Skin epidermis (tissue), 12 donors: Measurements from ENCODE around the gene GRK4.
A peak's percentile ranks its signal among the peaks of the same experiment; 100 is the strongest.
"Not testable (repeated sequence)": the region's sequence is repeated elsewhere in the genome, so short reads cannot be mapped to it uniquely, and the experiment has no call there.

Experiments
- H3K27ac ChIP-seq, 21 experiments: fragments of 200-600 bp; sonication (generic) in 11 of 21; one replicate each; pipeline ENCODE4 v1.5.0; 2020; ENCODE audit warnings: mild to moderate bottlenecking in 3 of 21, inconsistent platforms in 2 of 21, moderate library complexity in 2 of 21
- H3K4me3 ChIP-seq, 7 experiments: fragments of 200-600 bp; sonication (generic) in 2 of 7; one replicate each; pipeline ENCODE4 v1.5.0; 2020; ENCODE audit warnings: inconsistent platforms in 2 of 7, mild to moderate bottlenecking in 2 of 7, moderate library complexity in 1 of 7

The GRK4 gene

GRCh38 chr4:2983715-2984114 is 20.3 kb downstream of the GRK4 start:
- H3K27ac ChIP-seq, H3K4me3 ChIP-seq: not testable (repeated sequence)

DNA sequence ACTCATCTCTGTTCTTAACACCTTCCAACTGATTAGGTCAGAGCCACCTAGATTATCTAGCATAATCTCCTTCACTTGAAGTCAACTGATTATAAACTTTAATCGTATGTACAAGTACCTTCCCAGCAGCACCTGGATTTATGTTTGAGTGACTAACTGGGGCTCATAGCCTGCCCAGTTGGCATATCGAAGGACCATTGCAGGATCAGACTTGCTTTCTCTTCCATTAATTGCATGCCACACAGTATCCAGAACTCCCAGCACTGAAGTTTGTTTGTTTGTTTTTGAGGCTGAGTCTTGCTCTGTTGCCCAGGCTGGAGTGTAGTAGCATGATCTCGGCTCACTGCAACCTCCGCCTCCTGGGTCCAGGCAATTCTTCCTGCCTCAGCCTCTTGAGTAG is 27.9 kb downstream of the GRK4 start:
- H3K4me3 ChIP-seq, result no peak overlapping the region
- H3K27ac ChIP-seq, result no peak overlapping the region

- Histone ChIP-seq H3K27ac (no peak overlapping the region), H3K4me3 (no peak overlapping the region)
Measured at GRCh38 chr4:2994917-2995316, 31.5 kb downstream of the GRK4 start.

- H3K4me3 ChIP-seq, result no peak overlapping the region
- no peak overlapping the region for H3K27ac ChIP-seq
Measured at GRCh38 chr4:2995546-2996265, 32.3 kb downstream of the GRK4 start.

GRCh38 chr4:2996415-2996814 is 33.0 kb downstream of the GRK4 start:
- Histone ChIP-seq H3K27ac (no peak overlapping the region), H3K4me3 (no peak overlapping the region)

GRCh38 chr4:3007724-3008123 is 44.4 kb downstream of the GRK4 start:
- H3K27ac ChIP-seq, result no peak overlapping the region
- H3K4me3 ChIP-seq, result no peak overlapping the region

DNA sequence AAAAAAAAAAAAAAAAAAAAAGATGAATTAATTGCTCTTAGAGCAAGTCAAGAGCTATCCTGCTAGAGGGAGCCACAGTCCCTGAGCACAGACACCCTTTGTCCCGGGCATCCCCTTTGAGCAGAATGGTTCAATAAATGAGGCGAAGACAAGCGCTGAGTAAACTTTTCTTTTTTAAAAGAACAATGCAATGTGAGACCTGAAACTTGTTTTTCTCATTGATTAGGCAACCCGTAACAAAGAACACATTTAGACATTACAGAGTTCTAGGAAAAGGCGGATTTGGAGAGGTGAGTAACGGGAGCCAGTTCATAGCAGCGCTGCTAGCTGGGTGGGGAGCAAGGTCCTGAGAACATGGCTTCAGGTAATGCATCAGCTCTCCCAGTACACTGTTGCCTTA is 46.1 kb downstream of the GRK4 start:
- H3K27ac ChIP-seq, result peak overlapping the region in 15 of 21 experiments; percentile 12 to 80 (median 54)
- H3K4me3 ChIP-seq, result no peak overlapping the region

DNA sequence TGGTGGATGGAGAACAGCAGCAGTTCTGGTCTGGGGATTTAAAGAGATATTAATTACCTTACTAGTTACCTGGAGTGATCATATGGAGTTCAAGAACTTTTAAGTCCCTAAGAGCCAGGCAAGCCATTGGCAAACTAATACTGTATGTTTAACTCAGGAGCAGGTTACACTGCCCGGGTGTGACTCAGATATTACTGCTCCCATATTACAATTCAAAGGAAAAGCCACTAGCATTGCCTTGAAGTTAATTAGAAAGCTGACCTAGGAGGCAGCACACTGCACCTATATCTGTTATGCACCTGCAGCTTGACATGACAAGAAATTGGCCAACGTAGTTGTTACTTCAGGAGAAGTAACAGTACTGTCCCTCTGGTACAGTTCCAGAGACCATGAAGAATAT is 47.2 kb downstream of the GRK4 start:
- H3K27ac ChIP-seq, result peak overlapping the region in 18 of 21 experiments; percentile 13 to 80 (median 56)
- H3K4me3 ChIP-seq, result no peak overlapping the region

DNA sequence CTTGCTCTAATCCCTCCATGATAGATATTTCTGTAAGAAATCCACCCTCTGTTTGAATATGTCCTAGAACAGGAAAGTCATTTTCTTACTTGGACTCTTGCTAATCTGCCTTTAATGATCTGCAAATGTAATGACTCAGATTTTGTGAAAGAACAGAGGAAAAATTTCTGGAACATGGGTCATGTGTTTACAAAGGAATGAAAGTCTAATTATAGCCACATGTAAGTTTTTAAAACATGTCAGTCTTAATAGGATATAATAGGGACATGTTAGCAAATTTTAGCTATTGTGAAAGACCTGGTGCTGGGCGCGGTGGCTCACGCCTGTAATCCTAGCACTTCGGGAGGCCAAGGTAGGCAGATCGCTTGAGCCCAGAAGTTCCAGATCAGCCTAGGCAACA is 47.6 kb downstream of the GRK4 start:
- Histone ChIP-seq H3K4me3 (no peak overlapping the region), H3K27ac (peak overlapping the region in 14 of 21 experiments; percentile 13 to 80 (median 64))

DNA sequence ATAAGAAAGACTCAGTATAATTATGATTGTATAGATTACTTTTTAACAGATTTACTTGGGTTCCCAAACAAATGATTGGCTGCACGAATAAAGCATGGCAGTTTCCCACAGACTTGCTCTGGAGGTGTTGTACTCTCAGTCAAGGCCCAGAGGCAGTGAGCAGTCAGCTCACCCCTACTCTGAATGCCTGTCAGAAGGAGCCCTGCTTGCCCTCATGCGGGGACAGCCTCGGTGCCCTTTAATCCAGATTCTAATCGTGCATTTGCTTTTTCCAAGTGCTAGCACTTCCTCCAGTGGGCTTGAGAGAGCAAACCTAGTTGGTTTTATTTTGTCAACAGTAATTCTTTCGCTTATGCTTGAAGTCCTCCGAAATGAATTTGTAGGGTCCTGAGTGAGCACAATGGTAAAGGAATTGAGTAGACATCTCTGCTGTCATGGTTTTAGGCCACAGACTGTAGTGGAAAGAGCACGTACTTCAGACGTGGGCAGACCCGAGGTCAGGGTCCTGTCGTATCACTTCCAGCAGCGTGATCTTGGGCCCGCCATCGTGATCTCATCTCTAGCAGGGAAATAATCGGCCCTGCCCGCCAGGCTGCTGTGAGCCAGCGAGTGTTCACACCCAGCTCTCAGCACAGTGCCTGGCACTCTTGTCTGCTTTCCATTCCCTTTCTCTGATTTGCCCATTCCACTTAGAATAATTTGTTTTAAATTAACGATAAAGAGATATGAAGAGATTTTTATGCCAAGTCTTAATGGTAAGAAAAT is 48.3 kb downstream of the GRK4 start:
- H3K27ac ChIP-seq, result peak overlapping the region in 6 of 21 experiments; percentile 20 to 73 (median 35)

GRCh38 chr4:3013323-3013722 is 50.0 kb downstream of the GRK4 start:
- Histone ChIP-seq H3K27ac (no peak overlapping the region), H3K4me3 (no peak overlapping the region)

More for the DNA sequence above, 48.3 kb downstream of the GRK4 start:
- no peak overlapping the region for H3K4me3 ChIP-seq

DNA sequence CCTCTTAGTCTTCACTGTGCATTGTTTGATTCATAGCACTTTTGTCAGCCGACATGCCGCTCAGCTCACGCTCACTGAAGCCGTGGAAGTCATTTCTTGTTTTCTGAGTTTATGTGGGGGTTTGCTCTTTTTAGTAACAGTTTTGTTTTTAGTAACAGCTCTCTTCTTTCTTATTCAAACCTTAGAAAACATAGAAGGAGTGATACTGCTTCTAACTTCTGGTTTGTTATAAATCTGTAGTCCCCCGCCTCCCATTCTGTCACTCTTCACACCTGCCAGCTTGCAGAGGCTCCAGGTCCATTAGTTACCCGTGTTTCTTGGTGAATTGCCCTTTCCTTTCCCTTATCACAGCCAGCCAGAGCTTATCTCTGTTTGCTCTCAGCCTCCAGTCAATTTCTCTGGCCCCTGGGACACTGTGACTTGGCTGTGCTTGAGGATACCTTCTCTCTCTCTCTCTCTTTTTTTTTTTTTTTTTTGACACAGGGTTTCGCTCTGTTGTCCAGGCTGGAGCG is 50.5 kb downstream of the GRK4 start:
- no peak overlapping the region for H3K4me3 ChIP-seq

DNA sequence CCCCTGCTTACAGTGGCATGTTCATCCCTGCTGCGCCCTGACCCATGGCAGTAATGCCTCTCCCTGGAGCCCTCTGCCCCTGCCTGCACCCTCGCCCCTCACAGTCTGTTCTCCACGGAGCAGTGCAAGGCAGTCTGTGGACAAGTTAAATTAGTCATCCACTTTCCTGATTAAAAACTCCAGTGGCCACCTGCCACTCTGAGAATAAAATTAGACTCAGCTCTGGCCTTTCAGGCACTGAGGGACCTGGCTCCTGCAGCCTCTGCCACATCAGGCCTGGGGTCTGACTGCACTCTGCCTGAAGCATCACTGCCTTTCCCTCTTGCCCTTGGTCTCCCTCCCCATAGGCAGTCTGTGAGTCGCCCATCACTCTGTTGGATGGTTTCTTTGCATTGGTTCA is 53.6 kb downstream of the GRK4 start:
- Histone ChIP-seq H3K4me3 (no peak overlapping the region), H3K27ac (no peak overlapping the region)

More for the DNA sequence above, 50.5 kb downstream of the GRK4 start:
- no peak overlapping the region for H3K27ac ChIP-seq

- H3K4me3 ChIP-seq, result no peak overlapping the region
- H3K27ac ChIP-seq, result no peak overlapping the region
Measured at GRCh38 chr4:3017504-3017903, 54.1 kb downstream of the GRK4 start.

- H3K27ac ChIP-seq, result no peak overlapping the region
- H3K4me3 ChIP-seq, result no peak overlapping the region
Measured at GRCh38 chr4:3019145-3019846, 55.9 kb downstream of the GRK4 start.

DNA sequence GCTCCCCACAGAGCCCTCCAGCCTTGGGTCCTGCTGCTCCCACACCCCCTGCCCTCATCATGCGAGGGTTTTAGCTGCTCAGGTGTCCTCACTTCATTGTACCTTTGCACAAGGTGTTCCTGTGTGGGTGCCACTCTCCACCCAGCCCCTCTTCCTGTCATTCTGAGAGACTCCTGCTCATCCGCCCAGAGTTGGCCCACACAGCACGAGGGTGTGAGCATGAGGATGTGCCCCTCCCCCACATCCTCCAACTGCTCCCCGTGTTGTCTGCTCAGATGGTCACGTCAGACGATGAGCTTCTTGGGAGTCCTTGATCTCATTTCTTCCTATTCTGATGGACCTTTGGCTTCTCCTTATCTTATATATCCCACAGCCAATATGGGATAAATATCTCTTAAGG is 57.8 kb downstream of the GRK4 start:
- H3K27ac ChIP-seq, result no peak overlapping the region
- no peak overlapping the region for H3K4me3 ChIP-seq

GRCh38 chr4:3021627-3022026 is 58.3 kb downstream of the GRK4 start:
- no peak overlapping the region for H3K27ac ChIP-seq
- H3K4me3 ChIP-seq, result no peak overlapping the region

GRCh38 chr4:3022112-3022511 is 58.7 kb downstream of the GRK4 start:
- Histone ChIP-seq H3K27ac (no peak overlapping the region), H3K4me3 (no peak overlapping the region)

DNA sequence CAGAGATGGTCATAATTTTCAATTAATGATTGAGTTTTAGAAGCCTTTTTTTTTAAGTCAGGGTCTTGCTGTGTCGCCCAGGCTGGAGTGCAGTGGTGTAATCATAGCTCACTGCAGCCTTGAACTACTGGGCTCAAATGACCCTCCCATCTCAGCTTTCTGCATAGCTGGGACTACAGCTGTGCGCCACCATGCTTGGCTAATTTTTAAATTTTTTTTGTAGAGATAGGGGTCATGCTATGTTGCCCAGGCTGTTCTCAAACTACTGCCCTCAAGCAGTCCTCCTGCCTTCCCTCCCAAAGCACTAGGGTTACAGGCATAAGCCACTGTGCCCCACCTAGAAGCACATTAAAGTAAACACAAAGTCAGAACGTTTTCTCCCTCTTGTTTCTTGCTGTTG is 59.3 kb downstream of the GRK4 start:
- Histone ChIP-seq H3K4me3 (no peak overlapping the region), H3K27ac (no peak overlapping the region)

DNA sequence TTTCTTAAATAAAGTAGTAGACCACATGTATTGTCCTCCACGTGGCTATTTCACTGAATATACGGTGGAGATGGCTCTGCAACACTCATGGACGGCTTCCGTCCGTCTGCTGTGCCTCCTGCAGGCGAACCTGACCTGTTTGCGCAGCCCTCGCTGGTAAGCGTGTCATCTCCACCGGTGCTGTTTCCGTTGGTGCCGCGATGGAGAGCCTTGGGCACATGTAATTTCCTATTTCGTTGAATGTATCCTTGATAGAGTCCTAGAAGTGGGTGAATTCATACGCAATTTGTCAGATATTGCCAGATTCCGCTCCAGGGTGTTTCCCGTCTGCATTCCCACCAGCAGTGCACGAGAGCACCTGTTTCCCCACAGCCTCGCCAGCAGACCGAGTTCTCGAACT is 62.5 kb downstream of the GRK4 start:
- no peak overlapping the region for H3K27ac ChIP-seq
- H3K4me3 ChIP-seq, result no peak overlapping the region

DNA sequence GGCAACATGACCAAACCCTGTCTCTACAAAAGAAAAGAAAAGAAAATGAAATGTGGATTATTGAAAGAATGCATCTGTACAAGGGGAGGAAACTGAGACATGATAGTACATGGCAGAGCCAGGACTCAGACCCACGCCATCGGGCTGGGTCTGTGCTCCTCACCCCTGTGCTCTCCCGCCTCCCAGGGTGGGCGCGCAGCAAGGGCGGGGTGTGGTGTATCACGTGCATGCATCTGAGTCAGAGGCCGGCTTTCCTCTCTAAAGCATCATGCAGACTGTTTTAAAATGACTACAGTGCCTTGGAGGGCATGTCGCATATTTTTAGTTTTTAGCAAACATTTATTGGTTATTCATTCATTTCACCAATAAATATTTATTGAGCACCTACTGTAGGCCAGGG is 63.2 kb downstream of the GRK4 start:
- H3K4me3 ChIP-seq, result no peak overlapping the region
- H3K27ac ChIP-seq, result no peak overlapping the region
